H9 (cell line): Measurements from ENCODE around the gene CDYL2. TPM values are rescaled to one million over a fixed set of nuclear protein-coding genes. Genes with fewer than 3 reads are reported as not detected.

ENCODE experiments used
- DNase-seq: peaks from one replicate; pipeline ENCODE4 v3.0.0-alpha.2; 2017
- H2AFZ ChIP-seq: one replicate; pipeline ENCODE4 v1.6.1; 2013; ENCODE audit warnings: mild to moderate bottlenecking, low read length, control low read depth, moderate library complexity
- H2AK5ac ChIP-seq: 2 replicates; pipeline ENCODE4 v1.6.1; 2013; ENCODE audit warnings: low read length, control low read depth, mixed read lengths; ENCODE audit not compliant: insufficient read length
- H2BK120ac ChIP-seq: one replicate; pipeline ENCODE4 v1.6.1; 2013; ENCODE audit warnings: low read depth, mild to moderate bottlenecking, low read length, control low read depth, inconsistent platforms; ENCODE audit not compliant: poor library complexity, severe bottlenecking
- H2BK12ac ChIP-seq: 2 replicates; pipeline ENCODE4 v1.6.1; 2013; ENCODE audit warnings: low read length, control low read depth, mixed read lengths, low read depth; ENCODE audit not compliant: insufficient read length
- H2BK15ac ChIP-seq: 2 replicates; pipeline ENCODE4 v1.6.1; 2013; ENCODE audit warnings: low read depth, low read length, control low read depth
- H2BK20ac ChIP-seq: one replicate; pipeline ENCODE4 v1.6.1; 2013; ENCODE audit warnings: low read depth, mild to moderate bottlenecking, low read length, control low read depth, inconsistent platforms; ENCODE audit not compliant: poor library complexity, severe bottlenecking
- H2BK5ac ChIP-seq: 2 replicates; pipeline ENCODE4 v1.6.1; 2013; ENCODE audit warnings: low read length, control low read depth, mixed read lengths; ENCODE audit not compliant: insufficient read length
- H3K14ac ChIP-seq: 2 replicates; pipeline ENCODE4 v1.6.1; 2013; ENCODE audit warnings: low read length, control low read depth; ENCODE audit not compliant: insufficient read depth
- H3K18ac ChIP-seq: 2 replicates; pipeline ENCODE4 v1.6.1; 2013; ENCODE audit warnings: low read depth, mild to moderate bottlenecking, mixed read lengths, low read length, control low read depth; ENCODE audit not compliant: insufficient read length
- H3K23ac ChIP-seq: 2 replicates; pipeline ENCODE4 v1.6.1; 2013; ENCODE audit warnings: low read length, control low read depth, mixed read lengths, low read depth; ENCODE audit not compliant: insufficient read length
- H3K23me2 ChIP-seq: 2 replicates; pipeline ENCODE4 v1.6.1; 2013; ENCODE audit warnings: low read depth, mild to moderate bottlenecking, mixed read lengths, low read length, control low read depth; ENCODE audit not compliant: insufficient read length, poor library complexity, severe bottlenecking
- H3K27ac ChIP-seq: 2 replicates; pipeline ENCODE4 v1.5.1; 2013; ENCODE audit warnings: low read length, control low read depth, mixed read lengths, low read depth; ENCODE audit not compliant: insufficient read length
- H3K27me3 ChIP-seq: 2 replicates; pipeline ENCODE4 v1.6.1; 2013; ENCODE audit warnings: low read length, control low read depth, inconsistent platforms; ENCODE audit not compliant: insufficient read depth
- H3K4ac ChIP-seq: 2 replicates; pipeline ENCODE4 v1.6.1; 2013; ENCODE audit warnings: low read depth, mild to moderate bottlenecking, control low read depth, inconsistent platforms, low read length, moderate library complexity
- H3K4me1 ChIP-seq: 2 replicates; pipeline ENCODE4 v1.6.1; 2013; ENCODE audit warnings: low read length, control low read depth, inconsistent platforms; ENCODE audit not compliant: insufficient read depth
- H3K4me2 ChIP-seq: 2 replicates; pipeline ENCODE4 v1.6.1; 2013; ENCODE audit warnings: low read length, control low read depth, mixed read lengths; ENCODE audit not compliant: insufficient read length, insufficient read depth
- H3K56ac ChIP-seq: 2 replicates; pipeline ENCODE4 v1.6.1; 2013; ENCODE audit warnings: low read depth, mild to moderate bottlenecking, mixed read lengths, low read length, control low read depth; ENCODE audit not compliant: insufficient read length
- H3K79me1 ChIP-seq: 2 replicates; pipeline ENCODE4 v1.6.1; 2013; ENCODE audit warnings: low read depth, mild to moderate bottlenecking, moderate library complexity, low read length, control low read depth, inconsistent platforms; ENCODE audit not compliant: insufficient read depth, poor library complexity, severe bottlenecking
- H3K79me2 ChIP-seq: 2 replicates; pipeline ENCODE4 v1.6.1; 2013; ENCODE audit warnings: low read length, control low read depth, inconsistent platforms; ENCODE audit not compliant: insufficient read depth
- H3K9ac ChIP-seq: 2 replicates; pipeline ENCODE4 v1.6.1; 2013; ENCODE audit warnings: low read length, control low read depth, mixed read lengths; ENCODE audit not compliant: insufficient read length; ENCODE audit errors: extremely low read depth
- H3K9me3 ChIP-seq: one replicate; pipeline ENCODE4 v1.6.1; 2013; ENCODE audit warnings: low read depth, low read length, inconsistent platforms; ENCODE audit not compliant: control insufficient read depth
- H3T11ph ChIP-seq: one replicate; pipeline ENCODE4 v1.6.1; 2013; ENCODE audit warnings: mild to moderate bottlenecking, low read length, control low read depth, inconsistent platforms
- H4K20me1 ChIP-seq: one replicate; pipeline ENCODE4 v1.6.1; 2013; ENCODE audit not compliant: control insufficient read depth, insufficient read length, insufficient read depth
- H4K5ac ChIP-seq: 2 replicates; pipeline ENCODE4 v1.6.1; 2013; ENCODE audit warnings: low read depth, mild to moderate bottlenecking, mixed read lengths, low read length, control low read depth; ENCODE audit not compliant: insufficient read length
- H4K8ac ChIP-seq: replicated peaks from 2 replicates; pipeline ENCODE4 v1.6.1; 2013; ENCODE audit warnings: low read length, control low read depth, mixed read lengths, low read depth; ENCODE audit not compliant: insufficient read length
- H4K91ac ChIP-seq: 2 replicates; pipeline ENCODE4 v1.6.1; 2013; ENCODE audit warnings: low read depth, mild to moderate bottlenecking, moderate library complexity, mixed read lengths, low read length, control low read depth; ENCODE audit not compliant: insufficient read length
- H3K27ac Mint-ChIP-seq, 3 experiments: 2 replicates in 2 of 3; 3 replicates in 1 of 3; pipeline ENCODE4 v1.8.0; 2020 to 2021; ENCODE audit warnings: mixed read lengths in 3 of 3, mild to moderate bottlenecking in 1 of 3, moderate library complexity in 1 of 3
- H3K27me3 Mint-ChIP-seq: 2 replicates; pipeline ENCODE4 v1.8.0; 2021; ENCODE audit warnings: low read depth, mild to moderate bottlenecking, moderate library complexity, mixed read lengths
- H3K36me3 Mint-ChIP-seq, 3 experiments: 2 replicates in 2 of 3; 3 replicates in 1 of 3; pipeline ENCODE4 v1.8.0; 2020 to 2021; ENCODE audit warnings: low read depth in 3 of 3, mixed read lengths in 3 of 3; ENCODE audit not compliant: insufficient read depth in 1 of 3
- H3K4me1 Mint-ChIP-seq, 2 experiments: 2 replicates each; pipeline ENCODE4 v1.8.0; 2020; ENCODE audit warnings: mixed read lengths in 2 of 2
- H3K4me3 Mint-ChIP-seq, 2 experiments: 2 replicates in 1 of 2; 3 replicates in 1 of 2; pipeline ENCODE4 v1.8.0; 2020 to 2021; ENCODE audit warnings: mild to moderate bottlenecking in 2 of 2, mixed read lengths in 2 of 2, moderate library complexity in 1 of 2
- H3K9me3 Mint-ChIP-seq, 2 experiments: 2 replicates in 1 of 2; 3 replicates in 1 of 2; pipeline ENCODE4 v1.8.0; 2020; ENCODE audit warnings: mild to moderate bottlenecking in 2 of 2, mixed read lengths in 2 of 2, moderate library complexity in 1 of 2
- CTCF ChIP-seq: fragments of 200-600 bp; sonication (generic); conservative IDR thresholded peaks from 3 replicates; pipeline ENCODE4 v1.8.0; 2021; ENCODE audit warnings: antibody characterized with exemption, mild to moderate bottlenecking
- WGBS: extraction: QIAGEN DNeasy Blood & Tissue Kit; methylation state at CpG from one replicate; pipeline ENCODE4 v1.1.7; 2013; ENCODE audit warnings: missing lambda C conversion rate, low lambda C conversion rate, mixed read lengths; ENCODE audit not compliant: insufficient read length; ENCODE audit errors: extremely low coverage; 5-methylcytosine and 5-hydroxymethylcytosine counted together
- total RNA-seq: library from RNA; stranded (reverse); gene quantifications from 2 replicates; pipeline ENCODE4 v1.2.1, GENCODE V29; 2021

The CDYL2 gene
- total RNA-seq, 1 experiment from 2014 or later, result 4.2 TPM

GRCh38 chr16:80692270-80692669 lies 112.1 kb downstream of the CDYL2 start:
- Histone ChIP-seq H3K14ac (no peak overlapping the region), H2BK5ac (no peak overlapping the region), H4K8ac (no peak overlapping the region), H4K91ac (no peak overlapping the region), H3K79me2 (no peaks in the 10 kb centered on the region), H2BK12ac (no peak overlapping the region), H3K56ac (no peak overlapping the region), H3K18ac (no peak overlapping the region), H3K23me2 (no peaks in the 10 kb centered on the region), H2BK20ac (no peak overlapping the region), H3K27me3 (no peaks in the 10 kb centered on the region), H2AK5ac (no peak overlapping the region), H3K23ac (no peak overlapping the region), H3K4me2 (no peak overlapping the region), H3K27ac (no peak overlapping the region), H3T11ph (no peak overlapping the region), H4K20me1 (no peaks in the 10 kb centered on the region), H3K79me1 (no peaks in the 10 kb centered on the region), H3K4ac (no peak overlapping the region), H3K4me1 (no peaks in the 10 kb centered on the region), H3K9me3 (no peaks in the 10 kb centered on the region), H4K5ac (no peak overlapping the region), H2AFZ (no peak overlapping the region), H2BK120ac (no peak overlapping the region), H3K9ac (no peak overlapping the region), H2BK15ac (no peak overlapping the region)
- peaks cover 6 to 7% of the 10 kb centered on the region in 2 experiments for H3K4me1 Mint-ChIP-seq
- TF ChIP-seq CTCF, result no peak
- no peaks in the 10 kb centered on the region for H3K36me3 Mint-ChIP-seq
- no peak overlapping the region for H3K27ac Mint-ChIP-seq
- no peak for DNase-seq
- no CpG with 5 or more reads among the region's 2 CpGs for WGBS
- H3K9me3 Mint-ChIP-seq, result no peaks in the 10 kb centered on the region; a peak in 1 of 5 replicates
- H3K27me3 Mint-ChIP-seq, result peaks cover 14% of the 10 kb centered on the region
- H3K4me3 Mint-ChIP-seq, result no peak overlapping the region
